Measurements from ENCODE around the gene BTBD9.

BTBD9 gene

GRCh38 chr6:38284802-38285394, 354.8 kb downstream of the BTBD9 start:
- H3K27me3 ChIP-seq (ENCODE audit: insufficient read depth, low read length, poor library complexity) = no peaks in the 10 kb centered on the region
- DNase-seq = no peak
- no peaks in the 10 kb centered on the region for H3K4me1 ChIP-seq (ENCODE audit: insufficient read depth, low read length)
- H3K79me2 ChIP-seq (ENCODE audit: insufficient read depth, low read length) = no peaks in the 10 kb centered on the region
- H2AFZ ChIP-seq (ENCODE audit: low read depth, low read length) = no peak overlapping the region
- no peak overlapping the region for H3K27ac ChIP-seq (ENCODE audit: low read length)
- H3K9ac ChIP-seq (ENCODE audit: low read depth, low read length) = no peak overlapping the region
- no peak overlapping the region for H3K4me2 ChIP-seq (ENCODE audit: insufficient read depth, low read length)
- TF ChIP-seq CTCF (IDR thresholded peaks at IDR 0.05; ENCODE audit: borderline replicate concordance, extremely low read depth, low read length, poor library complexity, severe bottlenecking) = no peak
- TF ChIP-seq EZH2 (IDR thresholded peaks at IDR 0.05; ENCODE audit: borderline replicate concordance, low read depth, low read length, severe bottlenecking) = no peak
- H3K4me3 ChIP-seq (ENCODE audit: low read depth in 1 of 2, low read length in 2 of 2) = no peak overlapping the region
- no peaks in the 10 kb centered on the region for H3K9me3 ChIP-seq (ENCODE audit: insufficient read depth, low read length, severe bottlenecking)
- ATAC-seq (ENCODE audit: insufficient read depth, low read depth) = no peak
- H4K20me1 ChIP-seq (ENCODE audit: insufficient read depth, low read length) = no peaks in the 10 kb centered on the region; the same call in 1 of the 2 replicates
- H3K36me3 ChIP-seq (ENCODE audit: insufficient read depth, low read length) = no peaks in the 10 kb centered on the region

GRCh38 chr6:38283734-38284362, 355.9 kb downstream of the BTBD9 start:
- H2AFZ ChIP-seq (ENCODE audit: low read depth, low read length) = no peak overlapping the region
- H3K27me3 ChIP-seq (ENCODE audit: insufficient read depth, low read length, poor library complexity) = no peaks in the 10 kb centered on the region
- no peak overlapping the region for H3K27ac ChIP-seq (ENCODE audit: low read length)
- ATAC-seq (ENCODE audit: insufficient read depth, low read depth) = no peak
- H3K36me3 ChIP-seq (ENCODE audit: insufficient read depth, low read length) = no peaks in the 10 kb centered on the region
- H3K4me1 ChIP-seq (ENCODE audit: insufficient read depth, low read length) = no peaks in the 10 kb centered on the region
- H3K4me2 ChIP-seq (ENCODE audit: insufficient read depth, low read length) = no peak overlapping the region
- TF ChIP-seq CTCF (IDR thresholded peaks at IDR 0.05; ENCODE audit: borderline replicate concordance, extremely low read depth, low read length, poor library complexity, severe bottlenecking) (no peak), EZH2 (IDR thresholded peaks at IDR 0.05; ENCODE audit: borderline replicate concordance, low read depth, low read length, severe bottlenecking) (no peak)
- H3K9ac ChIP-seq (ENCODE audit: low read depth, low read length) = no peak overlapping the region
- no peaks in the 10 kb centered on the region for H3K79me2 ChIP-seq (ENCODE audit: insufficient read depth, low read length)
- H3K4me3 ChIP-seq (ENCODE audit: low read depth in 1 of 2, low read length in 2 of 2) = no peak overlapping the region
- no peaks in the 10 kb centered on the region; the same call in 1 of the 2 replicates for H4K20me1 ChIP-seq (ENCODE audit: insufficient read depth, low read length)
- DNase-seq = no peak
- H3K9me3 ChIP-seq (ENCODE audit: insufficient read depth, low read length, severe bottlenecking) = no peaks in the 10 kb centered on the region

- ATAC-seq (ENCODE audit: insufficient read depth, low read depth) (no peak), DNase-seq (no peak)
- H4K20me1 ChIP-seq (ENCODE audit: insufficient read depth, low read length) = no peaks in the 10 kb centered on the region; the same call in 1 of the 2 replicates
- TF ChIP-seq CTCF (IDR thresholded peaks at IDR 0.05; ENCODE audit: borderline replicate concordance, extremely low read depth, low read length, poor library complexity, severe bottlenecking) (no peak), EZH2 (IDR thresholded peaks at IDR 0.05; ENCODE audit: borderline replicate concordance, low read depth, low read length, severe bottlenecking) (no peak)
- H2AFZ ChIP-seq (ENCODE audit: low read depth, low read length) = no peak overlapping the region
- no peak overlapping the region for H3K27ac ChIP-seq (ENCODE audit: low read length)
- H3K79me2 ChIP-seq (ENCODE audit: insufficient read depth, low read length) = no peaks in the 10 kb centered on the region
- H3K4me3 ChIP-seq (ENCODE audit: low read depth in 1 of 2, low read length in 2 of 2) = no peak overlapping the region
- no peaks in the 10 kb centered on the region for H3K27me3 ChIP-seq (ENCODE audit: insufficient read depth, low read length, poor library complexity)
- H3K9ac ChIP-seq (ENCODE audit: low read depth, low read length) = no peak overlapping the region
- no peaks in the 10 kb centered on the region for H3K4me1 ChIP-seq (ENCODE audit: insufficient read depth, low read length)
- no peaks in the 10 kb centered on the region for H3K36me3 ChIP-seq (ENCODE audit: insufficient read depth, low read length)
- no peaks in the 10 kb centered on the region for H3K9me3 ChIP-seq (ENCODE audit: insufficient read depth, low read length, severe bottlenecking)
- H3K4me2 ChIP-seq (ENCODE audit: insufficient read depth, low read length) = no peak overlapping the region
These were observed 356.8 kb downstream of the BTBD9 start for GRCh38 chr6:38282911-38283310.

All from DND-41 (cell line).